Stimulated activated naive B cell treated with anti-CD40 and anti-IgM and Interleukin-4, amounts not matched to agents 10 μg/mL and 1 μg/mL and 100 μg/mL, for 72 hours (primary cell): ENCODE data around the gene COPA.

Experiments used
- ATAC-seq, 2 donors: fragments of 150-1000 bp; cut with Tn5 transposase; replicated peaks; 2 replicates each; pipeline ENCODE4 v1.10.0; 2021; ENCODE audit warnings: moderate library complexity in 1 of 2
- DNase-seq: peaks from one replicate; pipeline ENCODE4 v3.0.0; 2021
- H3K27ac Mint-ChIP-seq: one replicate; pipeline ENCODE4 v1.8.0; 2022; ENCODE audit warnings: mild to moderate bottlenecking, mixed read lengths
- H3K27me3 Mint-ChIP-seq, 2 donors: one replicate each; pipeline ENCODE4 v1.8.0; 2022; ENCODE audit warnings: mixed read lengths in 2 of 2
- H3K36me3 Mint-ChIP-seq, 2 donors: one replicate each; pipeline ENCODE4 v1.8.0; 2022; ENCODE audit warnings: mixed read lengths in 2 of 2, mild to moderate bottlenecking in 1 of 2
- H3K4me1 Mint-ChIP-seq, 2 donors: one replicate each; pipeline ENCODE4 v1.8.0; 2022; ENCODE audit warnings: mixed read lengths in 2 of 2, mild to moderate bottlenecking in 1 of 2
- H3K4me3 Mint-ChIP-seq, 2 donors: one replicate each; pipeline ENCODE4 v1.8.0; 2022; ENCODE audit warnings: mild to moderate bottlenecking in 2 of 2, mixed read lengths in 2 of 2, moderate library complexity in 1 of 2
- H3K9me3 Mint-ChIP-seq, 2 donors: one replicate each; pipeline ENCODE4 v1.8.0; 2022; ENCODE audit warnings: mixed read lengths in 2 of 2, mild to moderate bottlenecking in 1 of 2

The COPA gene

GRCh38 chr1:160357286-160358002 is 14.4 kb upstream of the COPA start:
- Mint-ChIP-seq H3K4me1 (peaks cover 7 to 9% of the 10 kb centered on the region in 2 donors), H3K9me3 (no peaks in the 10 kb centered on the region), H3K27me3 (no peaks in the 10 kb centered on the region), H3K27ac (no peak overlapping the region), H3K4me3 (no peak overlapping the region), H3K36me3 (peaks cover 69 to 80% of the 10 kb centered on the region in 2 donors)
- ATAC-seq (no peak), DNase-seq (no peak)

- peaks cover 67 to 76% of the 10 kb centered on the region in 2 donors for H3K36me3 Mint-ChIP-seq
- peaks cover 6 to 10% of the 10 kb centered on the region in 2 donors for H3K4me1 Mint-ChIP-seq
- DNase-seq (no peak), ATAC-seq (peak; percentile 63)
- peak overlapping the region; percentile 89 for H3K27ac Mint-ChIP-seq
- H3K27me3 Mint-ChIP-seq: no peaks in the 10 kb centered on the region
- no peak overlapping the region for H3K4me3 Mint-ChIP-seq
- H3K9me3 Mint-ChIP-seq: no peaks in the 10 kb centered on the region
Measured at GRCh38 chr1:160354388-160354985, 11.4 kb upstream of the COPA start.

GRCh38 chr1:160353223-160353622 is 10.2 kb upstream of the COPA start:
- no peak for DNase-seq
- Mint-ChIP-seq H3K9me3 (no peaks in the 10 kb centered on the region), H3K4me3 (no peak overlapping the region), H3K27ac (no peak overlapping the region), H3K27me3 (no peaks in the 10 kb centered on the region), H3K4me1 (peaks cover 9 to 11% of the 10 kb centered on the region in 2 donors), H3K36me3 (peaks cover 62 to 73% of the 10 kb centered on the region in 2 donors)
- no peak for ATAC-seq

GRCh38 chr1:160352555-160352954 is 9.5 kb upstream of the COPA start:
- Mint-ChIP-seq H3K27ac (no peak overlapping the region), H3K36me3 (peaks cover 60 to 73% of the 10 kb centered on the region in 2 donors), H3K4me3 (no peak overlapping the region), H3K27me3 (no peaks in the 10 kb centered on the region), H3K9me3 (no peaks in the 10 kb centered on the region), H3K4me1 (peaks cover 12 to 16% of the 10 kb centered on the region in 2 donors)
- ATAC-seq (no peak), DNase-seq (no peak)

- Mint-ChIP-seq H3K27me3 (no peaks in the 10 kb centered on the region), H3K4me3 (no peak overlapping the region), H3K27ac (no peak overlapping the region), H3K36me3 (peaks cover 57 to 70% of the 10 kb centered on the region in 2 donors), H3K4me1 (peaks cover 18 to 25% of the 10 kb centered on the region in 2 donors), H3K9me3 (no peaks in the 10 kb centered on the region)
- DNase-seq (no peak), ATAC-seq (no peak)
Measured at GRCh38 chr1:160351629-160352028, 8.6 kb upstream of the COPA start.

GRCh38 chr1:160346958-160347357 is 3.9 kb upstream of the COPA start:
- peaks cover 34 to 49% of the 10 kb centered on the region in 2 donors for H3K36me3 Mint-ChIP-seq
- DNase-seq (peak; percentile 55), ATAC-seq (peak; percentile 80 to 82)
- H3K27me3 Mint-ChIP-seq: no peaks in the 10 kb centered on the region
- H3K27ac Mint-ChIP-seq: peak overlapping the region; percentile 93
- no peaks in the 10 kb centered on the region for H3K9me3 Mint-ChIP-seq
- H3K4me1 Mint-ChIP-seq: peaks cover 22 to 42% of the 10 kb centered on the region in 2 donors
- H3K4me3 Mint-ChIP-seq: peak overlapping the region; percentile 71 to 75

GRCh38 chr1:160346463-160346862 is 3.4 kb upstream of the COPA start:
- Mint-ChIP-seq H3K4me1 (peaks cover 22 to 42% of the 10 kb centered on the region in 2 donors), H3K9me3 (no peaks in the 10 kb centered on the region), H3K27me3 (no peaks in the 10 kb centered on the region), H3K36me3 (peaks cover 31 to 46% of the 10 kb centered on the region in 2 donors), H3K4me3 (peak overlapping the region; percentile 46 to 75), H3K27ac (peak overlapping the region; percentile 93)
- ATAC-seq: no peak
- no peak for DNase-seq

- Mint-ChIP-seq H3K9me3 (no peaks in the 10 kb centered on the region), H3K4me1 (peaks cover 30 to 55% of the 10 kb centered on the region in 2 donors), H3K36me3 (peaks cover 23 to 38% of the 10 kb centered on the region in 2 donors), H3K27ac (peak overlapping the region; percentile 67), H3K4me3 (peak overlapping the region in 1 of 2 donors; percentile 94), H3K27me3 (no peaks in the 10 kb centered on the region)
- ATAC-seq (no peak), DNase-seq (no peak)
Measured at GRCh38 chr1:160344936-160345335, 1.9 kb upstream of the COPA start.

GRCh38 chr1:160344241-160344640 is 1.2 kb upstream of the COPA start:
- DNase-seq: no peak
- Mint-ChIP-seq H3K27ac (peak overlapping the region; percentile 99), H3K4me3 (peak overlapping the region; percentile 93 to 94), H3K4me1 (peaks cover 29 to 62% of the 10 kb centered on the region in 2 donors), H3K36me3 (peaks cover 23 to 39% of the 10 kb centered on the region in 2 donors), H3K9me3 (no peaks in the 10 kb centered on the region), H3K27me3 (no peaks in the 10 kb centered on the region)
- no peak for ATAC-seq

GRCh38 chr1:160342526-160342925 is 524 bp downstream of the COPA start:
- Mint-ChIP-seq H3K36me3 (peaks cover 25 to 41% of the 10 kb centered on the region in 2 donors), H3K9me3 (no peaks in the 10 kb centered on the region), H3K27ac (peak overlapping the region; percentile 99), H3K4me3 (peak overlapping the region; percentile 93 to 94), H3K27me3 (no peaks in the 10 kb centered on the region), H3K4me1 (peaks cover 35 to 61% of the 10 kb centered on the region in 2 donors)
- no peak for ATAC-seq
- DNase-seq: no peak

GRCh38 chr1:160340866-160341265 is 2.2 kb downstream of the COPA start:
- ATAC-seq (no peak), DNase-seq (no peak)
- peaks cover 27 to 40% of the 10 kb centered on the region in 2 donors for H3K36me3 Mint-ChIP-seq
- peaks cover 22 to 45% of the 10 kb centered on the region in 2 donors for H3K4me1 Mint-ChIP-seq
- no peaks in the 10 kb centered on the region for H3K27me3 Mint-ChIP-seq
- H3K27ac Mint-ChIP-seq: peak overlapping the region; percentile 2
- H3K4me3 Mint-ChIP-seq: peak overlapping the region; percentile 41 to 54
- H3K9me3 Mint-ChIP-seq: no peaks in the 10 kb centered on the region

GRCh38 chr1:160340146-160340545 is 2.9 kb downstream of the COPA start:
- Mint-ChIP-seq H3K9me3 (no peaks in the 10 kb centered on the region), H3K36me3 (peaks cover 27 to 40% of the 10 kb centered on the region in 2 donors), H3K4me3 (peak overlapping the region in 1 of 2 donors; percentile 54), H3K27ac (no peak overlapping the region), H3K27me3 (no peaks in the 10 kb centered on the region), H3K4me1 (peaks cover 22 to 40% of the 10 kb centered on the region in 2 donors)
- DNase-seq (no peak), ATAC-seq (no peak)

- no peaks in the 10 kb centered on the region for H3K27me3 Mint-ChIP-seq
- no peak overlapping the region for H3K27ac Mint-ChIP-seq
- DNase-seq (no peak), ATAC-seq (no peak)
- peaks cover 19 to 30% of the 10 kb centered on the region in 2 donors for H3K4me1 Mint-ChIP-seq
- H3K36me3 Mint-ChIP-seq: peaks cover 29 to 48% of the 10 kb centered on the region in 2 donors
- no peak overlapping the region for H3K4me3 Mint-ChIP-seq
- no peaks in the 10 kb centered on the region for H3K9me3 Mint-ChIP-seq
Measured at GRCh38 chr1:160338580-160338979, 4.5 kb downstream of the COPA start.

- peaks cover 28 to 35% of the 10 kb centered on the region in 2 donors for H3K36me3 Mint-ChIP-seq
- no peak overlapping the region for H3K27ac Mint-ChIP-seq
- H3K4me3 Mint-ChIP-seq: no peak overlapping the region
Measured at GRCh38 chr1:160332516-160332915, 10.5 kb downstream of the COPA start.

GRCh38 chr1:160330119-160330518 is 12.9 kb downstream of the COPA start:
- H3K4me1 Mint-ChIP-seq: peaks cover 0 to 1% of the 10 kb centered on the region in 2 donors
- ATAC-seq: no peak
- H3K36me3 Mint-ChIP-seq: peaks cover 31 to 44% of the 10 kb centered on the region in 2 donors
- DNase-seq: no peak
- H3K4me3 Mint-ChIP-seq: no peak overlapping the region
- H3K27ac Mint-ChIP-seq: no peak overlapping the region
- H3K27me3 Mint-ChIP-seq: no peaks in the 10 kb centered on the region
- H3K9me3 Mint-ChIP-seq: no peaks in the 10 kb centered on the region

More at GRCh38 chr1:160332516-160332915, 10.5 kb downstream of the COPA start:
- H3K4me1 Mint-ChIP-seq: peaks cover 0 to 1% of the 10 kb centered on the region in 2 donors
- H3K27me3 Mint-ChIP-seq: no peaks in the 10 kb centered on the region
- DNase-seq (no peak), ATAC-seq (no peak)
- no peaks in the 10 kb centered on the region for H3K9me3 Mint-ChIP-seq
